Measurements from ENCODE around the gene SYNE1.
"Not testable (repeated sequence)": the region's sequence is repeated elsewhere in the genome, so short reads cannot be mapped to it uniquely, and the experiment has no call there.

SYNE1 gene

DNA sequence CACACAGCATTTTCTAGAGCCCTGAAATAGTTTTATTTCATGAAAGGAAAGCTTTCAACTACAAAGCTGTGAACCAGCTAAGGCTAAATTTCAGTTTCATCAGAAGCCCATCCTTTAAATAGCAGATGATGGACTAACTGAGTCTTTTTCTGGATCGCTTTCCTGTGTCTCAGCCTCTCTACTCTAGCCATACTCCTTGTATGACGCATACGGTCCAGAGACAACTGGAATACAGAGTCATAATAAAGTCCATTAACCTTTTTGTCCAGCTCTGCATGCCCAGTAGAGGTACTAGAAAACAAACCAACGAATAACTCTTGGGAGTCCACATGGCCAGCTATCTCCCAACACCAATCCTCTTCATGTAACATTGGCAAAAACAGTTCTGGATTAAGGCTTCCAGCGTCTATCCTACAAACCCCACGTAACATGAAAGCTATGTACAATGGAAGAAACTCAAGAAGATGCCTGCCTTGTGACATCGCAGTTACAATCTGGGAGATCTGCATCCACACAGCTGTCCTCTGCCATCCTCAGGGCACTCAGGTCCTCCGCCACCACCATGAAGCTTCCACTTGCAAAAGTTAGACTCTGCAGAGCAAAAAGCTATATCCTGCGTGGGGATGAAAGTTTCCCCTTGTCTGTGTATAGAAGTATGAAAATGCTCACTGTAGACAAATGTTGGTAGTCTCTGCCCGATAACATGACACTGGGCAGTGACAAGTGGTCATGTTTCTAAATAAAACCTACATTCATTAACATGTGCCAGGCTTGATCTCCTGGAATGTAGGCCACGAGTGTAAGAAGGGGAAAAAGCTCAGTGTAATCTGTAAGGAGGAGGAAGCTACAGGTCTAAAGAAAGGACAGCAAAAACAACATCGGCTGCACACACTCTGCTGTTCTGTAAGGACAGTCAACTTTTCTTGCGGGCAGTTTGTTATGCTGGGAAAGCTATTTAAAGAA lies 469.2 kb downstream of the SYNE1 start:
- DNase-seq, result no peak

DNA sequence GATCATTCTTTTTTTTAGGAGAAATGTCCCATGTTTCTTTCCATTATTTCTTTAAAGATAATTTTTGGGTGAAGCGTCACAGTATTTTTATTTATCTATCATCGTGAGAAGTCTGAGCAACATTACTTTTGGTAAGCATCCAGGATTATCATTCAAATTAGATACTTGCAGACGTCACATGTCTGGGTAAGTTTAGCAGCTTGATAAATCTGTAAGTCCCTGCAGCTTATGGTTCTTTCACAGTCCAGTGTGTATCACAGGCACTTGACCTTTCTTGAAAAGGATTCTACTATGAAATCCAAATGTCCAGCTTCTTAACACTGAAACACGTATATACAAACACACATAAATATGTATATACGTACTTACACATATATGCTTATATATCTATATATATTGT lies 470.3 kb downstream of the SYNE1 start:
- DNase-seq, result no peak

DNA sequence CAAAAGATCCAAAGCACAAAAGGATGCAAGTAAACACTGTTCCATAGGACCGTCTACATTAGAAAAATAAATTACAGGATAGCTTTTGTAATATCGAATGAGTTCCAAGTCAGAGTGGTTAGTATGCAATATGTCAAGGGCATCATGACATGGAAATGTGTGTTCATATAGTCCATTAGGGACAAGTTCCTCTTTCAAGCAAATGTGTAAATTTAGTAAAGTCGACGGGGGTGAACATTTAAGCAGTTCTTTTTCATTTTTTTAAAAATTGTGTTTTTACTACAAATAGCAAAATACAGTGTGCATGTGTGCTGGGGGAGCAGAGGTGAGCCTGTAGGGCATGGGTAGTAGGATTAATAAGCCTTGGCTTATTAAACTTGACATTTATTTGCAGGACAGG lies 470.7 kb downstream of the SYNE1 start:
- DNase-seq, result no peak

DNA sequence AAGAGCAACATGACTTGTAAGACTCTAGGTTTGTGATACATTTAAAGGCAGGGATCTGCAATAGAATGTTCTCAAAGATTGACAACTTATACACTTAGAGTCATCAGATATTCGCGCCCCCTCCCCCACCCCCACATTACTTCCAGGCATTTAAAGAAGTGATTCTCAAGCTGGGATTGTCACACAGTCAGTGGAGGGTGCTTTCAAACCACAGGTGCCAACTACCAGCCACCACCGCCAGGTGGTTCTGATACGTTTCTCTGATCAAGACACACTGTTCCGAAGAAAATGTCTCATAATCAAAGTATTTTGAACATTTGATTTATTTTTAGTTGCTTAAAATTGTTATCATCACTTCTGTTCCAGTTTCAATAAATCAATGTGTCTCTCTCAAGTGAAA lies 472.2 kb downstream of the SYNE1 start:
- DNase-seq, result no peak

DNA sequence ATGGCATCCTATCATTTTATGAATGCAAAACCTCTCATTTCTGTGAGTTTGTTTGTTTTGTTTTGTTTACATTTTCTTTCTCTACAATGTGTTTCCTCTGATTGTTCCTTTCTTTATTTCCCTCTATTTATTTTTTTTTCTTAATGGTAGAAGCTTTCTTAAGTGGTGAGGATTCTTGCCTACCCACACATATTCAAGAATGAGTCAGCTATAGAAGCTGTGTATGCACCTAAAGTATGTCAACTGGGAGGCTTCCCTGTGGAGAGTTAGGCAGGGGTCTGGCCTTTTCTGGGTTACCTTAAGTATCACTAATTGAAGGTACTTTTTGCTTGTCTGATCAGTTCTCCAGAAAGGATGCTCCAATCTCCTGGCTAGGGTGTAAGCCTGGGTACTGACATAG lies 475.7 kb downstream of the SYNE1 start:
- DNase-seq, result no peak

DNA sequence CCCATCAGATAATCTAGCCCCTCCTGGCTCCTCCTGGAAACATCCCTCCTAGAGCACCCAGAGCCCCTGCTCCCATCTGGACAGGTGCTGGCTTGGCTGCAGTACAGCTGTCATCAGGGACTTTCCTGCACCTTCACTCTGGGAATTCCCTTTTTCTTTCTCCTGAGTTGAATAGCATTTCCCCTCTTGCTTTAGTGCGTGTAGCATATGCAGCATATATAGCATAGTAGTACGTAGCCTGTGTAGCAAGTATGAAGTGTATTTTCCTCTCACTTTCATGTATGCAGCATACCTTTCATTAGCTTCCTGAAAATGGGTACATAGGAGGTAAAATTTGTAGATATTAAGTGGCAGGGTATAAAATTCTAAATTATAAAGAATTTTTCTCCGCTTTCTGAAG lies 476.8 kb downstream of the SYNE1 start:
- DNase-seq, result no peak

DNA sequence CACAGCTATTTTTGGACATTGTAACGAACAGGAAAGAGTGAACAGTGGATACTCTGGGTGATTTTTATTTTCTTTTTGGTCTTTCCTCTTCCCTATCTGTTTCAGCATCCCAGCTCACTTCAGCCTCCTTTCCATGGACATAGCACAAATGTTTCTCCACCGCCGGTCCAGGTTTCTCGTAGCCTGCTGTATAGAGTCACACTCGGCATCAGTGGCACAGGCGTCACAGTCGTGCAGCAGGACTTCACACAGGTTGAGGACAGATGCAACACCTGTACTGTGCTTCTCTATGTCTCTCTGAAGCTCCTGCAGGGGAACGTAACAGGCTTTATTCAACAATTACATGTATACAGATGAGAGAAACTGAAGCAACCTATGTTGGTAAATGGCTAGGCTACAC lies 481.4 kb downstream of the SYNE1 start:
- DNase-seq, result no peak

DNA sequence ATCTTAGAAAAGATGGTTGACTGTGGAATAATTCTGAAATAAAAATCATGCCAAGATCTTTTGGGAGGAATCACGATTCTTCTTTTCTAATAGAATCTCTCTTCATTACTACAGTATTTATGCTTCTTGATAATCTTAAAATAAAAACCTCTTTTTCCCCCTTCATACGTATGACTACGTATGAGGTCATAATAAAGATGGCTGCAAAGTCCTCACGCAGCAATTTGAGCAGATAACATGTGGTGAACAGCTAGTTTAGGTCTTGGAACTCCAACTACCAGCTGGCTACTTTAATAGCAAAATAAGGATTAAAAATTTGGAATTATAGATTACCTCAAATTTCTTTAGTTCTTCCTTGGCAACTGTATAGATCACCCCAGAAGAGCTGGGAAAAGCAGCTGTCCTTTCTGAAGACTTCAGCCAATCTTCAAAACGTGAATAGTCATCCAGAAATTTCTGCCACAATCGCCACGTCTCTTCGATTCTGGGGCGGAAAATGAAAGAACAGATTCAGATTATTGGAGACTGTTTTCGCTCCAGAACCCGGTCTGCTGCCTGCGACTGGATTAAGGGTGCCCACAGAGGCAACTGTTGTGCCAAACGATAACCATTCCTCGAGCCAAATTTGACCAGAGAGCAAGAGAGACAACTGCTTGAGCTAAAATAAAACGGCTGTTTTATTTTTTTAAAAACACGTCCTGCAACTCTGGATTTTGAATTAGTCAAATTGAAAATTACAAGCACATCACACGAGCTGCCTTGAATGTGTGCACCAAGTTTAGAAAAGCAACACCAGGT lies 482.4 kb downstream of the SYNE1 start:
- DNase-seq, result no peak

DNA sequence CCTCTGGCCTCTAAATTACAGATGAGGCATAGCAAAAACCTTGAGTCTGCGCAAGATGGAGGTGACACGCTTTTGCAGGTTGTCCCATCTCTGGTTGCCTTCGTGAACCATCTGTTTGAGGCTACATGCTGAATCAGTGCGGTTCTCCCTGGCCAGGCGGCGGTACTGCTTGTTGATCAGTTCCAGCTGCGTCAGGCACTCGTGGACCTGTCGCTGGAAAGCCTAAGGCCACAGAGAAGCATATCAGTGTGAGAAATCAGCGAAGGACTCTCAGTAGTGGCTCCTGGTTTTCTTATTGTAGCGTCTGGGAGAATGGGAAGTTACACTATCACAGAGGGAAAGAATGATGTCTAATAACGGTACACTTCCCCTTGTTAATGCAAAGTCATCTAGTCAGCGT lies 485.2 kb downstream of the SYNE1 start:
- DNase-seq, result no peak

DNA sequence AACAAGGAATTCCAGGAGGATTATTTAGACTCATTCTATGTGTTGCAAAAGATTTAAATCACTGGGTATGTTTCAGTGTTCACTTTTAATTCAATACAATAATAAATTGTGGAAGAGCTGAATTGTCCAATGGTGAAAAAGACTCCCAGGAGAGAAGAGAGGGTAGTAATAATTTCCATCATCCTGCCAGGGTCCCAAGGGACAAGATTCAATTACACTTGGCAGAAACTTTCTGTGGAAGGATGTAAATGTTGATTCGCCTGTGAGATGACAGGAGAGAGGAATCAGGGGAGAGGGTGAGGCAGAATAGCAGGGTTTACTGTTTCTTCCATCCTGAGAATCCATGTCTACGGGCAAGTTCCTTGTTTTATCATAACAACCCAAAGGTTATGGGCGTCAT lies 487.0 kb downstream of the SYNE1 start:
- DNase-seq, result no peak

DNA sequence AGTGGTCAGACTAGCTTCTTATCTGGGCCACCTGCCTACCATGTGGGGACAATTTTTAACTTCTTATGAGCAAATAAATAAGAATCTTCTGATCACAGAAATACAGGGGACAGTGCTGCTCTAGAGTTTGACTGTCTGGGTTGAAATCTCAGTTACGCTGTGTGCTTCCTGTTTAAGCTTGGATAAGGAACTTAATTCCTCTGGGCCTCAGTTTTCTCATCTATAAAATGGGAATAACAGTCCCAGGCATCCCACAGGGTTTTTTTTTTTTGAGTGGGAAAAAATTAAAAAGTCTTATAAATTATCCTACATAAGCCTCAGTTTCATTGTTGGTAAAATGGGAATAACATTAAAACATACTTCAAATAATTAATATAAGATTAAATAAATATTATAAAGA lies 488.8 kb downstream of the SYNE1 start:
- DNase-seq, result no peak

DNA sequence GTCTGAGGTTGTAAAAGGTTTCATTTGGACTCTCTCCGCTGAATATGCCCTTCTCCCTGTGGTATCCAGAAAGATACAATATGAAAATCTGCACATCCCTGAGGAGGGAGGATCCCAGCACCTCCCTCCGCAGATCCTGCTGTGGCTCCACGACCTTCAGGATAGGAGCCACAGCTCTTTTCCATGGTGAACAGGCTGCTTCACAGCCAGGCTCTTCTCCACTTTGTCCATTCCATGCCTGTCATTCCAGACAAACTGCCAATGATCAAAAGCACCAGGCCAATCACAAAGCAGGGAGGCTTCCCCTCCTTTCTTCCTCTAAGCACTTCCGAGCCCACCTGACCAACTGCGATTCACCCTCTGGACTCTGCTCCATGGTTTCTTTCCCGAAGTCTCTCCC lies 489.9 kb downstream of the SYNE1 start:
- no peak for DNase-seq

DNA sequence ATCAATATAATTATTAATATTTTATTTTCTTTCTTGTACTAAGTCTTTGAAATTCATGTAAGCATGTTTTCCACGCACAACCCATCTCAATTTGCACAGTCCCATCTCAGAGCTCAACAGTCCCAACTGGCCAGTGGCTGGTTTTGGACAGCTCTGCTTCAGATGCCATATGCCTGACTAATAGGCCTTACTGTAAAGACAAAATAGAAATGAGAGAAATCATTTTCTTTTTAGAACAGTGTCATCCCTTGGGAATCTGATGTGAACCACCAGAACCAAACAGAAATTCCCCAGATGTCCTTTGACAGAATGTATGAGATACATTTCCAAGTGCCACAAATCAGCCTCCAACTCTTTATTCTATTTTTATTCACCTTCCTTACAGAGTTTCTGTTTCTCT lies 490.8 kb downstream of the SYNE1 start:
- no peak for DNase-seq

DNA sequence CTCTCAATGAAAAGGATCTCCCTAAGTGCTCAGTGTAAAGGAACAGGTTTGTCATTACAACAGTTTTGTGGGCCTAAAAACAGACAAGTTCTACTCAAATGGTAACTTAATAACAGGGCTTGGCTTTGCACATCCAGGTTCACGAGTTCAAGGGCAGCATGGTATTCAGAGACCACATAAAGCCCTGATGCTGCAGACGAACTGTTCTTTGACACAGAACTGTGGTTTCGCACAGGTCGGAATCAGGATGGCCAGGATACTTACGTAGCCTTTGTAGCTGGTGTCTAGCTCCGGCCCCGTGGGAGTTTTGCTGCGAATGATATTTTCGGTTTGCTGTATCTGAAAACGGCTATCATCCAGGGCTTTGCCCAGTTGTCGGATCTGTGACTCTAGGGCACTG lies 493.8 kb downstream of the SYNE1 start:
- DNase-seq, result no peak

DNA sequence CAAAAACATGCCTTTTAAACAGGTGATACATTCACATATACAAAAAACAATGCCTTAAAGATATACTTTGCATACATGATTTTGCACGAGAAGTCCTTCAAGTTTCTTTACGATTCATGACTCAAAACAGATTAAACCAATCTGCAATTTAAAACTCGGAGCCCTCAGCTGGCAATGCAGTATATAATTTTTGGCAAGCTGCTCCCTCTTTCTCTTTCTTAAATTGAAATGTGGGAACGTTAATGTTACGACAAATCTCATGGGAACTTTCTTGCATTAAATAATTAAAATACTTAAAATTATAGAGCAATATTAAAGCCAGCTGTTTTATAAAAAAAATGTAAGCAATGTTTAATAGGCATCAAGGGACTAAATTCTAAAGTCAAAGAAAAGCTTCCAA lies 495.1 kb downstream of the SYNE1 start:
- no peak for DNase-seq

DNA sequence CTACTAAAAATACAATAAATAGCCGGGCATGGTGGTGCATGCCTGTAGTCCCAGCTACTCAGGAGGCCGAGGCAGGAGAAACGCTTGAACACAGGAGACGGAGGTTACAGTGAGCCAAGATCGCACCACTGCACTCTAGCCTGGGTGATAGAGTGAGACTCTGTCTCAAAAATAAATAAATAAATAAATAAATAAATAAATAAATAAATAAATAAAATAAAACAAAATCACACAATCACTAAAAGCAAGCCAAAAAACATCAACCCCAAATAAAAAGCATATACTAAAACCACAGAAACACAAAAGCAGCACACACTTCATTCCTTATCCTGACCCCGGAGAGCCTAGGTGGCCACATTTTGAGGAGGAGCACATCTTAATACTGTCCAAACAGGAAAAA lies 498.8 kb downstream of the SYNE1 start:
- DNase-seq, result not testable (repeated sequence)

DNA sequence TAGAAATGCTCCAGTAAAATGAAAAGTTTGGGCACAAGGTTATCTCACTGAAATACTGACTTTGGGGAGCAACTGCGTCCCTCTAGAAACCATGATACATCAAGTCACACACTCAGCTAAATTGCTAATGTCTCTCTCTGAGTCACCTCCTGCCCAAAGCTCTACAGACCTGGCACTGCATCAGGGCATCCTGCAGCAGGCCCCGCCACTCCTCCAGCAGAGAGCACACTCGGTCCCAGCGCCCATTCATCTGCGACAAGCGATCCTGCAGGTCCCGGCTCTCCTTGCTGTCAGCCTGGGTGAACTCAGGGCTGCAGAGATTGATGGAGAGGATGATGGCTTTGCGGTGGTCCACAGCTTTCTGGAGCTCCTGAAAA lies 500.7 kb downstream of the SYNE1 start:
- no peak for DNase-seq

DNA sequence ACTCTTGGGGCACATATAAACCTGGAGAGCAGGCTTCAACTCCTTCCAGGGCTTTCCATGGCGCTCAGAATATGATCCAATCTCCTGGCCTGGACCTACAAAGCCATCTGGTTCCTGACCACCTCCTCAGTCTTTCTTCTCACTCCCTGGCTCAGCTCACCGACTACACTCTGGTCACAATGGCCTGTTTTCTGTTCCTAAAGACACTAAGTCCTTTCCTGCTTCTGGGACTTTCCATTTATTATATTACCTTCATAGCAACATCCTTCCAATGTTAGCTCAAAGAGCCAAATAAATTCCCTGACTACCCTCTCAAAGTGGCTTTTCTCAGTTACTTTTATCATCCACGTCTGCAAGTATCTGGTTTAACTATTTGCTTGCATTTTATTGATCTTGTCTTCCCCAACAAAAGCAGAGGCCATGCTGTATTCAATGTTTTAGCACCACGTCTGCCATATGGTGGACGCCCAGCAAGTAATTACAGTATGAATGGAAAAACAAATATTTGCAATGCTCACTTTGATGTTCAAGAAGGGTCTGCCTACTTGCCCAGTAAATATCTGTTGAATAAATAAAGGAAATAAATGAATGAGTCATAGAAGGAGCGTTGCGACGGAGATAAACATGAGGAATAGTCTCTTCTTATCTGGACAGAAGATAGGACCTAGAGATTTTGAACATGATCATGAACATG lies 501.3 kb downstream of the SYNE1 start:
- no peak for DNase-seq

DNA sequence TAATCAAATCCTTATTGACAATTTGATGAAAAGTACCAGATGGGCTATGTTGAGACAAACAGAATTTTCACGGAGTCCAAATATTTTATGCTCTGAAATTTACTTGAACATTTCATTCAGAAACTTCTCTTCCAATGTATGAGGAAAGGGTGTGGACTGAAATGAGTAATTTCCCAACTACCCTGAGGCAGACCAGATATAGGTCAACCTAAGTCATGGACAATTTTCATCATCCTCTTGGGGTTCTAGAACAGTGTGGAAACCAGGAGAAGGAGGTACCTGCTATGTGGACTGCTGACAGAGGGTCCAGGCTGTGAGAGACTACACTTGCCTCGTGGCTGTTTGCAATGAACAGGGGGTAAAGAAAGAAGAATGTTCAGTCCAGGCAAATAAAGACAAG lies 506.7 kb downstream of the SYNE1 start:
- DNase-seq, result no peak

DNA sequence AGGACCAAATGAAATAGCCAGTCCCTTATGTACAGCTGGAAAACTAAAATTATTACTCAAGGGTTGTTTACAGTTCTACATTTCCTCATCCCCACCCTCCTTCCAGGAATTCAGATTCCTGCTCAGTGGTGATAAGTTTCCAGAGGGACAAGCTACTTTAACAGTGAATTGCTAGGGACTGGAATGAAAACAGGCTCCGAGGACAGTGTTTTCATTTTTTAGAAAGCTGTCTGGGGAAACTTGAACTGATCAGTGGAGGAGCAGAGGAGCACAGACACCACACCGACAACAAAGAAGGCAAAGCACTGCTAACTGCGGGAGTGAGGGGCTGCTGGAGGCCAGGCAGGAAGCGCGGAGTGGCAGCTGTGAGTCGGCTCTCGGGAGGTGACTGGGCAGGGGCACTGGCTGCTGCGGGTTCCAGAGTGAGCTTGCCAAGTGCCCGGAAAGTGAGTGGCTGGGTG lies 507.4 kb downstream of the SYNE1 start:
- no peak for DNase-seq

DNA sequence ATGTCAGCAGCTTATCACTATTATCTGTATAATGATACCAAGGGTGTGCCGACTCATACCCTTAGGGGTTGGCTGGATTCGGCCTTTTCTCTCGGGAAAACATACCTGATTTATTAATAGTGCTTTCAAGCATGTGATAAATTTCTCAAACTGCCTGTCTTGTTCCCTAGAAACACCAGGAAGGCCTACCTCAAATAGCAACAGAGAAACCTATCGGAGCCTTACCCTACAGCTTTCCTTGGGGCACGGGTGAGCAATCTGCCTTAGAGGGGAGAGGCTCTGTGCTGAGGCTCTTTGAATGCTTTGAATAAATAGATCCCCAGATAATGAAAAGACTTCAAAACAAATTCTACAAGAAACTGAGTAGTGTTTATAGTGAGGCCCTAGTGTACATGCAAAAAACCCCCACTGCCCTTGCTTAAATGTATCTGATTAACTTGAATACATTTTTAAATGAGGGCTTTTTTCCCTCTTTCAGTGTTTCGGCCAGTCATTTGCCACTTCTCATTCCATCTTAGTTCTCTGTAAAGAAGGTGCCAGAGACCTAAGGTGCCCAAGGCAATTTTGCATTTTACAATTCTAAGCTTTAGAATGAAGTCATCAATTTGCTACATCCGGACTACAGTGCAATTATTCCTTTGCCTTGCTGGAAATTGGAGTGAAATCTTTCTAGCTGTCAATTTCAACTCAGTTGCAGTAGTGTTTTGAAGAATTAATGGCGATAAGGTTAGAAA lies 509.6 kb downstream of the SYNE1 start:
- no peak for DNase-seq

DNA sequence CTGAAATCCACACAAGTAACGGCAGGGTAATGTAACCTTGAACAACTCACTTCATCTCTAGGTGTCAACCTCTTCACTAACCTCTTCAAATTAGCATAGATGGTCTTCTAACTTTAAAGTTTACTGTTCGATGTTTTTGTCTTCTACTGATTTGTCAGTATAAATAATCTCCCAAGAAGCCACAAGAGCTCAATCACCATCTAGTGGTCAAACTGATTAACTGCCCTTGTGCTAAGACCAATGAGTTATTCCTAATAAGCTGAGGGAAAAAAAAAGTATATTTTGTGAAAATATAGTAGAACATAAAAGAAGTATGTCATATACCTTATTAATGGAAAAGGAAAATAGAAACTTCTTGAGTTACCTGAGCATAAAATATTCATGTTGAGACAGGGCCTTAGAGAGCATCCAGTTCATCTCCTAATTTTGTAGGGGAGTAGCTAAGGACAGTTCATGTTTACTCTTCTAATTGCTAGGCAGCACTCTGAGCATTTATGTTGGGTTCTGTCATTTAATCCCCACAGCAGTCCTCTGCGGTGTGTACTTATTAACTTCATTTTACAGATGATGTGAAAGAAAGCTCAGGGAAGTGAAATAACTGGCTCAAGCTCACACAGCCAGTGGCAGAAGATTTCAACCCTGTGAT lies 512.6 kb downstream of the SYNE1 start:
- no peak for DNase-seq

Data from activated naive CD4-positive, alpha-beta T cell treated with Interleukin-2 at 50 U/mL for 16 hours (primary cell).